B cell (primary cell): Measurements from ENCODE around the gene MLXIPL. TPM values are rescaled to one million over a fixed set of nuclear protein-coding genes. Genes with fewer than 3 reads are reported as not detected.

Source experiments
- ATAC-seq: fragments of 200-7000 bp; cut with Tn5 transposase; one replicate; pipeline ENCODE4 v1.10.0; 2021; ENCODE audit warnings: low read depth, mild to moderate bottlenecking, moderate number of reproducible peaks, moderate library complexity
- CTCF ChIA-PET: fragments of 350-600 bp; sonication (Branson Sonifier 250); formaldehyde crosslinking; loops from one replicate; lab custom pipeline; 2021; ENCODE audit warnings: antibody characterized with exemption, inconsistent platforms; lab: Charles Lee
- POLR2A ChIA-PET: fragments of 350-600 bp; sonication (Branson Sonifier 250); formaldehyde crosslinking; loops from one replicate; lab custom pipeline; 2021; ENCODE audit warnings: antibody characterized with exemption; lab: Charles Lee
- DNase-seq: peaks from one replicate; pipeline ENCODE4 v3.0.0; 2013
- H2AFZ ChIP-seq: 2 replicates; pipeline ENCODE4 v1.6.1; 2012; ENCODE audit warnings: mild to moderate bottlenecking, low read depth, low read length; ENCODE audit not compliant: insufficient read depth, poor library complexity, severe bottlenecking
- H3K27ac ChIP-seq, 2 donors: 1 replicate in 1 of 2; 2 replicates in 1 of 2; pipeline ENCODE4 v1.5.1; 2012 to 2013; ENCODE audit warnings: low read length in 2 of 2, mild to moderate bottlenecking in 2 of 2, moderate library complexity in 1 of 2
- H3K27me3 ChIP-seq, 4 experiments: fragments of 200-600 bp in 1 of 4; sonication (generic) in 1 of 4; replicated peaks in 1 of 4; 1 replicate in 2 of 4; 2 replicates in 2 of 4; pipeline versions ENCODE4 v1.6.1 to v1.7.0; 2013 to 2016; ENCODE audit warnings: low read length in 3 of 4, mild to moderate bottlenecking in 2 of 4, mixed read lengths in 1 of 4, moderate library complexity in 1 of 4; ENCODE audit not compliant: insufficient read depth in 4 of 4, control insufficient read depth in 3 of 4; ENCODE audit errors: control extremely low read depth in 1 of 4
- H3K36me3 ChIP-seq, 2 experiments: replicated peaks in 1 of 2; 1 replicate in 1 of 2; 2 replicates in 1 of 2; pipeline versions ENCODE4 v1.6.1 to v1.7.1; 2013; ENCODE audit warnings: low read length in 1 of 2; ENCODE audit not compliant: insufficient read depth in 2 of 2, control insufficient read depth in 1 of 2; ENCODE audit errors: control extremely low read depth in 1 of 2, extremely low read depth in 1 of 2
- H3K4me1 ChIP-seq, 2 donors: fragments of 200-600 bp in 1 of 2; sonication (generic) in 1 of 2; 1 replicate in 1 of 2; 2 replicates in 1 of 2; pipeline versions ENCODE4 v1.5.1 to v1.6.1; 2013 to 2017; ENCODE audit warnings: low read length in 2 of 2; ENCODE audit not compliant: control insufficient read depth in 2 of 2, insufficient read depth in 2 of 2
- H3K4me2 ChIP-seq: replicated peaks from 2 replicates; pipeline ENCODE3; 2012; ENCODE audit warnings: mild to moderate bottlenecking, low read depth, low read length; ENCODE audit not compliant: poor library complexity, severe bottlenecking
- H3K4me3 ChIP-seq, 5 experiments: fragments of 200-600 bp in 1 of 5; sonication (generic) in 1 of 5; 1 replicate in 3 of 5; 2 replicates in 2 of 5; pipeline versions ENCODE4 v1.5.1 to v1.7.0; 2011 to 2016; ENCODE audit warnings: low read length in 4 of 5, mild to moderate bottlenecking in 4 of 5, low read depth in 2 of 5, control low read depth in 1 of 5, moderate library complexity in 1 of 5; ENCODE audit not compliant: insufficient read depth in 1 of 5; ENCODE audit errors: control extremely low read depth in 1 of 5, extremely low read depth in 1 of 5
- H3K79me2 ChIP-seq: fragments of 200-600 bp; sonication (generic); one replicate; pipeline ENCODE4 v1.6.0; 2016; ENCODE audit warnings: low read length; ENCODE audit not compliant: control insufficient read depth, insufficient read depth
- H3K9ac ChIP-seq: fragments of 200-600 bp; sonication (generic); 2 replicates; pipeline ENCODE4 v1.6.1; 2017; ENCODE audit warnings: mild to moderate bottlenecking, low read length, moderate library complexity
- H3K9me3 ChIP-seq, 3 donors: one replicate each; pipeline versions ENCODE4 v1.6.1 to v1.7.1; 2013; ENCODE audit warnings: low read length in 2 of 3; ENCODE audit not compliant: control insufficient read depth in 2 of 3, insufficient read depth in 1 of 3; ENCODE audit errors: control extremely low read depth in 1 of 3
- H4K20me1 ChIP-seq: 2 replicates; pipeline ENCODE4 v1.6.0; 2012; ENCODE audit warnings: mild to moderate bottlenecking, low read length; ENCODE audit not compliant: insufficient read depth, control insufficient read depth, poor library complexity, severe bottlenecking
- H3K27ac Mint-ChIP-seq: one replicate; pipeline ENCODE4 v1.8.0; 2021; ENCODE audit warnings: mixed read lengths
- H3K27me3 Mint-ChIP-seq: one replicate; pipeline ENCODE4 v1.8.0; 2021; ENCODE audit warnings: mixed read lengths
- H3K4me1 Mint-ChIP-seq: one replicate; pipeline ENCODE4 v1.8.0; 2021; ENCODE audit warnings: mixed read lengths
- H3K4me3 Mint-ChIP-seq: one replicate; pipeline ENCODE4 v1.8.0; 2021; ENCODE audit warnings: mixed read lengths
- H3K9me3 Mint-ChIP-seq: one replicate; pipeline ENCODE4 v1.8.0; 2022; ENCODE audit warnings: mixed read lengths; ENCODE audit not compliant: insufficient read depth
- EZH2 ChIP-seq: IDR thresholded peaks from 2 replicates; pipeline ENCODE4 v1.6.1; 2012; ENCODE audit warnings: borderline replicate concordance, low read depth, mild to moderate bottlenecking, moderate library complexity, low read length; ENCODE audit not compliant: insufficient read depth, poor library complexity, severe bottlenecking
- WGBS: methylation state at CpG from one replicate; pipeline ENCODE4 v1.1.5; 2013; ENCODE audit warnings: missing lambda C conversion rate; ENCODE audit not compliant: insufficient coverage; 5-methylcytosine and 5-hydroxymethylcytosine counted together
- intact Hi-C: fragments of 100-400 bp; cut with micrococcal nuclease; formaldehyde crosslinking; loops from one replicate; pipeline ENCODE4 v1.10.0; 2022
- polyA plus RNA-seq: library from polyadenylated mRNA; depleted of rRNA; stranded (reverse); fragments of >200 nt; gene quantifications from 2 replicates; pipeline ENCODE4 v1.2.3, GENCODE V29; 2012
- total RNA-seq, 2 donors: library from RNA; stranded (reverse); fragments of 120-200 nt in 1 of 2; gene quantifications; 1 replicate in 1 of 2; 2 replicates in 1 of 2; pipeline versions ENCODE4 v1.2.3 to v1.2.4, GENCODE V29; 2013 to 2022
- TF ChIP-seq, protein P1 (sequence below): fragments of 200-600 bp; IDR thresholded peaks from one replicate; pipeline ENCODE4 v1.8.0; 2022; ENCODE audit warnings: antibody characterized with exemption, mild to moderate bottlenecking

The MLXIPL gene
- total and polyA plus RNA-seq, 2 donors (not counting 1 experiment from before 2014, with no cell fraction given), result not detected

GRCh38 chr7:73560109-73560835 is 64.0 kb downstream of the MLXIPL start:
- Histone ChIP-seq H3K4me2 (no peak overlapping the region), H3K36me3 (no peaks in the 10 kb centered on the region), H3K27ac (no peak overlapping the region), H3K4me3 (no peak overlapping the region), H4K20me1 (peaks cover 17% of the 10 kb centered on the region), H2AFZ (peak overlapping the region; percentile 10), H3K27me3 (no peaks in the 10 kb centered on the region), H3K79me2 (peaks cover 18% of the 10 kb centered on the region), H3K4me1 (peaks cover 14 to 21% of the 10 kb centered on the region in 2 donors), H3K9me3 (no peaks in the 10 kb centered on the region), H3K9ac (no peak overlapping the region)
- 72% methylated on average over 10 of the region's 11 CpGs for WGBS
- Mint-ChIP-seq H3K27me3 (no peaks in the 10 kb centered on the region), H3K27ac (peak overlapping the region; percentile 32), H3K9me3 (no peaks in the 10 kb centered on the region), H3K4me1 (peaks cover 18% of the 10 kb centered on the region), H3K4me3 (no peak overlapping the region)
- ChIA-PET POLR2A (no interaction called here), CTCF (interaction anchor here (1.3 kb wide), 1 partner anchor 18 kb away, joined by 4 read pairs; the partner anchor contains the start of gene TBL2)
- ATAC-seq, result no peak
- intact Hi-C loops, result no loop called here
- no peak for DNase-seq
- TF ChIP-seq, protein P1, sequence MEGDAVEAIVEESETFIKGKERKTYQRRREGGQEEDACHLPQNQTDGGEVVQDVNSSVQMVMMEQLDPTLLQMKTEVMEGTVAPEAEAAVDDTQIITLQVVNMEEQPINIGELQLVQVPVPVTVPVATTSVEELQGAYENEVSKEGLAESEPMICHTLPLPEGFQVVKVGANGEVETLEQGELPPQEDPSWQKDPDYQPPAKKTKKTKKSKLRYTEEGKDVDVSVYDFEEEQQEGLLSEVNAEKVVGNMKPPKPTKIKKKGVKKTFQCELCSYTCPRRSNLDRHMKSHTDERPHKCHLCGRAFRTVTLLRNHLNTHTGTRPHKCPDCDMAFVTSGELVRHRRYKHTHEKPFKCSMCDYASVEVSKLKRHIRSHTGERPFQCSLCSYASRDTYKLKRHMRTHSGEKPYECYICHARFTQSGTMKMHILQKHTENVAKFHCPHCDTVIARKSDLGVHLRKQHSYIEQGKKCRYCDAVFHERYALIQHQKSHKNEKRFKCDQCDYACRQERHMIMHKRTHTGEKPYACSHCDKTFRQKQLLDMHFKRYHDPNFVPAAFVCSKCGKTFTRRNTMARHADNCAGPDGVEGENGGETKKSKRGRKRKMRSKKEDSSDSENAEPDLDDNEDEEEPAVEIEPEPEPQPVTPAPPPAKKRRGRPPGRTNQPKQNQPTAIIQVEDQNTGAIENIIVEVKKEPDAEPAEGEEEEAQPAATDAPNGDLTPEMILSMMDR, result no peak
- no peak for TF ChIP-seq EZH2
